Left colon (tissue), 2 donors: Measurements from ENCODE around the gene RNF175. TPM values are rescaled to one million over a fixed set of nuclear protein-coding genes. Genes with fewer than 3 reads are reported as not detected.

ENCODE experiments used
- ATAC-seq: fragments of 200-7000 bp; cut with Tn5 transposase; one replicate; pipeline ENCODE4 v1.9.1; 2020; ENCODE audit warnings: mild to moderate bottlenecking, moderate library complexity
- DNase-seq, 2 donors: peaks; one replicate each; pipeline ENCODE4 v3.0.0-alpha.2; 2020
- intact Hi-C, 2 donors: fragments of 100-400 bp; cut with DNase I in 1 of 2; cut with micrococcal nuclease in 1 of 2; formaldehyde crosslinking; loops; one replicate each; pipeline versions ENCODE4 v1.11.2 to v1.14.0; 2022; cut with DNase I, micrococcal nuclease
- total RNA-seq, 2 donors: library from RNA; stranded (reverse); fragmentation: NEBNext Ultra II Directional; extraction: Animal tissue kit (Norgen Biotek cat#: 25700); gene quantifications; one replicate each; pipeline ENCODE4 v1.2.1, GENCODE V29; 2021
- donor health status: DM: no; HTN: no; CAD: no.
- donor health status: DM: yes; HTN: yes; CAD: no.

The RNF175 gene
- total RNA-seq, 2 donors from 2014 or later = not detected

DNA sequence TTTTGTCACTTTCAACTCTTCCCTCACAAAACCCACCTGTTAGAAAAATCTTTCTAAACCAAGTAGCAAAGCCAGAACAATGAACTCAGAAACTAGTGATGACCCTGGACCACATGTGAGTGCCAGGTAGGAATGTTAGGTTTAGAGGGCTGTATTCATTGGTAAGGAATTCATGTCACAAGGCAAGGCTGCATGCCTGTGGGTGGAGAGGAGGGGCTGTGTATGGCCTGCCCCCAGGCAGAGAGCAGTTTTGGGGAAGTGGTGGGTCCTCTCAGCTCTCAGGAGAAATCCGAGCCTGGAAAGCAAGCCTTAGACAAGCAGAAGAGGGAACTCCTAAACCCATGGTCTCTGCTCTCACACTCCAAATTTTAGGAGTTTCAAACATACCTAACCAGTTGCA, 2.4 kb downstream of the RNF175 start:
- DNase-seq (no peak), ATAC-seq (no peak)
- intact Hi-C loops = no loop called here

- intact Hi-C loops = no loop called here
- ATAC-seq (no peak), DNase-seq (no peak)
These were observed 4.6 kb downstream of the RNF175 start for GRCh38 chr4:153755186-153755585.

DNA sequence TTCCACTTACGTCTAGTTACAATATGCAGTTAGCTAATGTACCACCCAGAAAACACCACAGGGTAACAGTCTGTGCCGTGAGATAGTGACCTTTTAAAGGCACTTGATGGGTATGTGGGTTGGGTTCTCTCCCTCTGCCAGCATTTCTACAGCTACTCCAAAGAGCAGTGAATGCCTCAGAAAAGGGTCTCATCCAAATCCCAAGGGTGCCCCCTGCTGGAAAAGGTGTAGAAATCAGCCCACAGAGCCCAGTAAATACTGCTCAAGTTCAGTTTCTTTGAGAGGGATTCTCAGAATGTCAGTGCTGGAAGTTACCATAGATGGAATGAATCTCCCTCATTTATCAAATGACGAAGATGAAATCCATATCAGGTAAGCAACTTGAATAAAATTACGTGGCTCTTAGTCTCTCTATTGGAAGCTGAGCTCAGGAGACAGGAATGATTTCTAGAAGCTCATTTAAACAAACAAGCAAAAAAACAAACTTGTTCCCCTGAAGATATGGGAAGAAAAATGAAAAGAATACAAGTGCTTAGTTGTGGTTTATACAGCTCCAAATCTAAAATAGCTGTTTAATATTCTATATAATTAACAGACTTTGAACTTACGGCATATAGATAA, 9.5 kb downstream of the RNF175 start:
- intact Hi-C loops = no loop called here
- no peak for DNase-seq
- ATAC-seq = peak; percentile 59

DNA sequence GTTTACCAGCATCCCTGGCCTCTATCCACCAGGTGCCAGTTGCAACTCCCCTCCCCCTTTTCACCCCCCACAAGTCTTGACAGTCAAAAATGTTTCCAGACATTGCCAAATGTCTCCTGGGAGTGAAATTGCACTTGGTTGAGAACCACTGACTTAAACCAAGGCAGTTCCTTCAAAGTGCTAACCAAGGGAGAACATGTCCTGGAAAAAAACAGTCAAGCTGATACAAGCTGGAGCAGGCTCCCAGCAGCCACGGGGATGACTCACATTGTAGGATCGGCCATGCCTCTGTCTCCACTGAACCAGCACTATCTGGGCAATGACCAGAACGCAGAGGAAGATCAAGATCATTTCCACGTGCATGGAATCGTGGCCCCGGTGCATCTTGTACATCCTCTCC, 11.4 kb downstream of the RNF175 start:
- DNase-seq = no peak
- no peak for ATAC-seq
- intact Hi-C loops = no loop called here

DNA sequence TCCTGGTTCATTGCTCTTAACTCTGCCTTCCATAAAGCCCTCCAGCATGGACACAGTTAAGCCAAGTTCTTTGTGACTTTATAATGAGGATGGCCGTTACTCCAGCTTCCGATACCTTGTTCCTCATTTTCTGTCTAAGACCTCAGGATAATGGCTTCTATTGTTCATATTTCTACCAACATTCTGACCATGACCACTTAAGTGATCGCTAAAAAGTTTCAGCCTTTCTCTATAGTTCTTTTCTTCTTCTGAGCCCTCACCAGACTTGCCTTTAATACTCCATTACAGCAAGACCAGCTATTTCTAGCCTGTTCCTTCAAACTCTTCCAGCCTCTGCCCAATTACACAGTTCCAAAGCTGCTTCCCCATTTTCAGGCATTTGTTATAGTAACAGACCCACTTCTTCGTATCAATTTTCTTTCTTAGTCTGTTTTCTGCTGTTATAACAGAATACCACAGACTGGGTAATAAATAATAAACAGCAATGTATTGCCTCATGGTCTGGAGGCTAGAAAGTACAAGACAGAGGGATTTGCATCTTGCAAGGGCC, 12.3 kb downstream of the RNF175 start:
- ATAC-seq = no peak
- DNase-seq = no peak
- intact Hi-C loops = no loop called here

DNA sequence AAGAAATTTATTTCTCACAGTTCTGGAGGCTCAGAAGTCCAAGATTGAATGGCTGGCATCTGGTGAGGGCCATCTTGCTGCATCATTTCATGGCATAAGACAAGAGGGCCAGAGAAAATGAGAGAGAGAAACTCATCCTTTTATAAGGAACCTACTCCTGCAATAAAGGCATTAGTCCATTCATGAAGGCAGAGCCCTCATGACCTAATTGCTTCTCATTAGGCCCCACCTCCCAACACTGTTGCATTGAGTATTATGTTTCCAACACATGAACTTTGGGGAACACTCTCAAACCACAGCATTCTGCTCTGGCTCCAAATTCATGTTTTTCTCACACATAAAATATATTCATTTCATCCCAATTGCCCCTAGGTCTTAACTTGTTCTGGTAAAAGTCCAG, 14.2 kb downstream of the RNF175 start:
- intact Hi-C loops = no loop called here
- DNase-seq (no peak), ATAC-seq (no peak)

DNA sequence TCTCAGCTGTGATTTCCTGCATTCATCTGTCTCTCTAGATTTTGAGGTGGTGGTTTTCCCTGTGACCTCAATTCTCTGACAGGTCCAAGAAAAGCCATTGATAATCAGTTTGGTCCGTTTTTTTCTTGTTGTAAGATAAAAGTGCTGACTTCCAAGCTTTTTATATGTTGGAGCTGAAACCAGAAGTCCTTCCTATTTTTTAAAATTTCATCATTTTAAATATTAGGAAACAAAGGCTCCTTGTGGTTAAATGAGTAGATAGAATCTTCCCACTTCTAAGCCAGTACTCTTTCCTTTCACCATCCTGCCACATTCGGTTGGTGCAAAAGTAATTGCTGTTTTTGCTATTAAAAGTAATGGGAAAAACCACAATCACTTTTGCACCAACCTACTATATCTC, 18.3 kb downstream of the RNF175 start:
- DNase-seq (no peak), ATAC-seq (no peak)
- intact Hi-C loops = no loop called here

GRCh38 chr4:153735906-153736461, 23.8 kb downstream of the RNF175 start:
- ATAC-seq (no peak), DNase-seq (no peak)
- intact Hi-C loops = no loop called here

- no peak for ATAC-seq
- intact Hi-C loops = no loop called here
- no peak for DNase-seq
These were observed 25.9 kb downstream of the RNF175 start for GRCh38 chr4:153733751-153734448.

- intact Hi-C loops = no loop called here
- no peak for ATAC-seq
- no peak for DNase-seq
These were observed 28.6 kb downstream of the RNF175 start for GRCh38 chr4:153731239-153731638.

- ATAC-seq (no peak), DNase-seq (no peak)
- intact Hi-C loops = no loop called here
These were observed 29.9 kb downstream of the RNF175 start for GRCh38 chr4:153729895-153730294.

GRCh38 chr4:153728660-153729059, 31.2 kb downstream of the RNF175 start:
- intact Hi-C loops = no loop called here
- no peak for ATAC-seq
- no peak for DNase-seq

DNA sequence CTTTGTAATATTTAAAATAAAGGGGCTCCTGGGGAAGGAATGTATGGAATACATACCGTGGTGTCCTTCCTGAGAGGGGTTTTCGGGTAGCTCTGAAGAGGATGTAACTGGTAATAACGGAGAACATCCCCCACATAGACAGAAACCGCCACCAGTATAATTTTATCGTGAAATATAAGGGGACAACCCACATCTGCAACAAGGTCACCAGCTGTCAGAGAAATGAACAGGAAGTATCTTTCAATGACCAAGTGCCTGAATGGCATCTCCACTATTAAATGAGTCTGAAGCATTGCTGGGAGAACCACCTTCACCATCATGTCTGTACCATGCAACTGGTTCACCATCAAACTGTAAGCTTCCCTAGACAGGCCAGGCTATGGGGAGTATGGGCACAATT, 31.7 kb downstream of the RNF175 start:
- intact Hi-C loops = no loop called here
- DNase-seq (no peak), ATAC-seq (no peak)

GRCh38 chr4:153725831-153726154, 34.0 kb downstream of the RNF175 start:
- DNase-seq (no peak), ATAC-seq (no peak)
- intact Hi-C loops = no loop called here

GRCh38 chr4:153725136-153725830, 34.5 kb downstream of the RNF175 start:
- DNase-seq = no peak
- intact Hi-C loops = no loop called here
- ATAC-seq = no peak

GRCh38 chr4:153724606-153725005, 35.2 kb downstream of the RNF175 start:
- DNase-seq (no peak), ATAC-seq (no peak)
- intact Hi-C loops = no loop called here

DNA sequence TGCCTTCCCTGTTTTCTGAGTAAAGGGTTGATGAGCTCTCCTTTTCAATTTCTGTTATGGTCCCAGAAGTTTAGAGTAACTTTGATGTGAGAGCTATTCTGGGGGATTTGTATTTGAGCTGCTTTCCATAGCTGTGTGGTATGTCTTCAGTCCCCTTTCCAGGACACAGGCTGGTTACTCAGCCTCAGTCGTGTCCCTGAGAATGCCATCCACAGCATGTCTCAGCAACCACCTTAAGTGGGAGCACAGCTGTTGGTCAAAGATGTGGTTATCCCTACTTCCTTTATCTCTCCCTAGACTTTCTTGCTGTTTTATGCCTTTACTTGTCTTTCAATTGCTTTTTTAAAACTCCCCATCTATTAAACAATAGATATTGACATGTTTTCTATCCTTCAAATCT, 37.8 kb downstream of the RNF175 start:
- intact Hi-C loops = no loop called here
- DNase-seq (no peak), ATAC-seq (no peak)

- no peak for DNase-seq
- ATAC-seq = no peak
- intact Hi-C loops = no loop called here
These were observed 45.8 kb downstream of the RNF175 start for GRCh38 chr4:153713866-153714646.

GRCh38 chr4:153710681-153711080, 49.1 kb downstream of the RNF175 start:
- no peak for ATAC-seq
- intact Hi-C loops = no loop called here
- no peak for DNase-seq
